ENCODE results near the gene CSTF3.
"Not testable (repeated sequence)": the region's sequence is repeated elsewhere in the genome, so short reads cannot be mapped to it uniquely, and the experiment has no call there.

The CSTF3 gene

GRCh38 chr11:33161120-33162005 lies at the start of gene CSTF3:
CSTF3 (minus strand) TSS chr11:33161480; CDS start chr11:33161325, 155 bp downstream.
- DNase-seq, result peak; percentile 85

GRCh38 chr11:33208150-33208549 lies 46.9 kb upstream of the CSTF3 start:
- DNase-seq, result no peak

- no peak for DNase-seq
These were observed 46.2 kb upstream of the CSTF3 start for GRCh38 chr11:33207408-33207985.

DNA sequence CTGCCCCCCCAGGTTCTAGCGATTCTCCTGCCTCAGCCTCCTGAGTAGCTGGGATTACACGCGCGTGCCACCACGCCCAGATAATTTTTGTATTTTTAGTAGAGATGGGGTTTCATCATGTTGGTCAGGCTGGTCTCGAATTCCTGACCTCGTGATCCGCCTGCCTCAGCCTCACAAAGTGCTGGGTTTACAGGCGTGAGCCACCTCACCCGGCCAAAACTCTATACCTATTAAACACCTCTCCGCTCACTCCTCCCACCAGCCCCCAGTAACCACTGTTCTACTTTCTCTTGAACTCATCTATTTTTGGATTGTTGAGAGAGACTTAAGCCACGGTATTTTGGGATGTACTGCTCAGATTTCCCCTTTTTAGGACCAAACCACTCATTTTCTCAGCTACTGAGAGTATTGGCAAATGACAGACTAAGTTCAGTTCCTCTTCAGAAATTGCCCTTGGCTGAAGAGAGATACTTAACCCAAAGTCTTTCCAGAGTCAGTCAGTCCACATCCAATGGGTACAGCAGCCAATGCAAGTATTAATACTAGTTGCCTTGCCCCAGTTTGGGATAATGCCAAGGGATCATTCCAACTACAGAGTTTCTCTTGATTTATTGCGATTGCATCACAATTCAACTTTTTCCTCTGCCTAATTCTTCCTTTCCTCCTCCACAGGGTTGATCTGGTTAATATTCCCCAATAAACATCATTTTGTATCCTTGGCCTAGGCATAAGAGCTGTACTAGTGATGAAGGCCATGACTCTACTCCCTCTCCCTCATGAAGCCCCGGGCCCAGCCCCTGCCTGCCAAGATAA lies 36.8 kb upstream of the CSTF3 start:
- DNase-seq, result peak; percentile 71

GRCh38 chr11:33195462-33196173 lies 34.3 kb upstream of the CSTF3 start:
- peak; percentile 17 for DNase-seq

- no peak for DNase-seq
These were observed 33.2 kb upstream of the CSTF3 start for GRCh38 chr11:33194455-33194854.

- no peak for DNase-seq
These were observed 30.2 kb upstream of the CSTF3 start for GRCh38 chr11:33191467-33191866.

DNA sequence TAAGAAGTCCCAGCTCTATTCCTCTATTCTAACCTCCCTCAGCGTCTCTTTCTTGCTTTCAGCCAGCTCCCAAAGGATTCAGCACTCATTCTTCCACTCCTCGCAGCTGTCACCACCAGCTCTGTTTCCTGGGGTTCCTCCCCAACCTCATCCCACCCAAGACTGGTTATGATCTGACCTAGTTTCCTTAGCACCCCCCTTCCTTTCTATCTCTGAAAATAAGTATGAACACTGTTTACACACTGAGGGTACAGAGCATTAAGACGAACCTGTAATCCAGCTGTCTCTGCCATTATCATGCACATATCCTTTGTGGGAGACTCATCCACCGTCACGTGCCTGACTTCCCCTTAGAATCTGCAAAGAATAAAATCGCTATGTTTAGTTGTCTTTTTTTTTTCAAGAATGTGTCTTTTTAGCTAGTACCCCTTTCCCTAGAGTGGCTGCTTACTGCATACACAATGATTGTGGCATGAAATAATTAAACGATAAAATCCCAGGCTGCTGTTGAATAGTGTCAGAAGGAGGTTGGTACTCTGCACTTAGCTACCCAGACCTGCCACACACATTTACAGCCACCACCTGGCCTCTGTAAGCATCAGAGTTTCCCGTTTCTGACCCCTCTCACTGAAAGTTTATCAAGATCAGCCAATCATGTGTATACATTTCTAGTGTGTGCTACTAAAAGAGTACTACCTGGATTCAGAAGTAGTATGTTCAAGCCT lies 26.9 kb upstream of the CSTF3 start:
- DNase-seq, result no peak

- no peak for DNase-seq
These were observed 24.5 kb upstream of the CSTF3 start for GRCh38 chr11:33185756-33186155.

DNA sequence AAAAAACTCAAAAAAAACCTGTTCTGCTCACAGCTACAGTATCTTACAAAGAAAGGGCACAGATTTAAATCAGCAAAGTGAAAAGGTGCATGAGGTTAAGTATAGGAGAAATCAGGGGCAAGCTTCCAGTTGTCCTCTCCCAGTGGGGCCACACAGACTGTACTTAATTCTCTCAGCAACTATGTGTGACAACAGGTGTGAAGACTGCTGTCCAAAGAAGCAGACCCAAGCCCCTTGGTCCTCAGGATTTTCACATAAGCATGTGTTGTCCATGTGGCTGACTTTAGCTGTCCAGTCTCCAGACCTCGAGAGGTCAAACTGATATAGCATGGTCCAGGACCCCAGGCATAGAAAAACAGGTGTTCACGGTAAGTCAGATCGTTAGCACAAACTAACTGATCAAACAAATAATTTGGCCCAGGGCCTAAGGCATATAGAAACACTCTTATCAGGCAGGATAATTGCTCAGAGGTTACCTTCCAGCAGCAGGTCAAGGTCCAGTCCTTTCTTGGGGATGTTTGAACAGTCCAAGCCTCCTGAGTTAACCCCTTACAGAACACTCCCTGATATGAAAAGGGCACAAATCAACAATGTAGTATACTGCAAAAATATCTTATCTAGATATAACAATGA lies 21.1 kb upstream of the CSTF3 start:
- no peak for DNase-seq

GRCh38 chr11:33179348-33179803 lies 18.1 kb upstream of the CSTF3 start:
- DNase-seq, result no peak

- no peak for DNase-seq
These were observed 17.3 kb upstream of the CSTF3 start for GRCh38 chr11:33178443-33179180.

DNA sequence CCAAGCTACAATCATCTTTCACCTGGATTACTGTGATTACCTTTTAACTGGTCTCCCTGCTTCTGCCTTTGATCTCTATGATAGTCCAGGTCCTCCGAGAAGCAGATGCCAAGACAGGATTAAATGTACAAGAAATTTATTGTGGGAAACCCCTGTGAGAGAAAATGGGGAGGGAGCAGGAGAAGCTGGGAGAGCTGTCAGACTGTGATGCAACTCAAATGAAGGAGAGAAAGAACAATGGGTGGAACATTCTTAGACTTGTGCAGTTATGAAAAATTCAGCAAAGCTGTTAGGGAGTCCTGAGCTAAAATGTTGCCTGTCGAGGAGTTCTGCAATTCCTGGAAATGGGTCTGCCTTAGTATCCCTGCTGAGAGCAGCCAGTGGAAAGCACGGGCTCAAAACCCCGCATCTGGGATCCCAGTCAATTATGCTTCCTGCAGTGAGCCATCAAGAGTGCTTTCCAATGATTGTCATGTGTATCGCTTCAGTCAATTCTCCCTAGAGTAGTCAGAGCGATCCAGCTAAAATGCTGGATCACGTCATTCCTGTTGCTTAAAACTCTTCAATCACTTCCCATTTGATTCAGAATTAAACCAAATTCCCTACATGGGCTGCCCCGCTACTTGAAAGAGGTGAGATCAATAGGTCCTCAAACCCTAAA lies 16.5 kb upstream of the CSTF3 start:
- no peak for DNase-seq

- DNase-seq, result not testable (repeated sequence)
These were observed 15.5 kb upstream of the CSTF3 start for GRCh38 chr11:33176760-33177159.

DNA sequence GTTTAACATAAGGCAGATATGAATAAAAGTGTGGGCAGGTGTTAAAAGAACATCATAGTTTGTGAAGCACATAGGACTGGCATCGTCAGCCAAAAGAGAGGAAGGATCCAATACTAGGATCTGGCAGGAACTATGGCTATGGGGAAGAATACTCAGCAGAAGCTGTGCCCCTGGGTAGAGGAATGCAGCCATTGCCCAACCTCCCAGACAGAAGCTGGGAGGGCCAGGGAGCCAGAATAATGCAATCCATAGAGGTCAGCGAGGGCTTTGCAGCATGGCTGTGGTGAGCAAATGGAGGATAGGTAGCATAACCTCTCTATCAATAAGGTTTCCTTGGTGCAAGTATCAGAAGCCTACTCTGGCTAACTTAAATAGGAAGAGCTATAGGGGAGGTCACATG lies 11.7 kb upstream of the CSTF3 start:
- DNase-seq, result no peak

DNA sequence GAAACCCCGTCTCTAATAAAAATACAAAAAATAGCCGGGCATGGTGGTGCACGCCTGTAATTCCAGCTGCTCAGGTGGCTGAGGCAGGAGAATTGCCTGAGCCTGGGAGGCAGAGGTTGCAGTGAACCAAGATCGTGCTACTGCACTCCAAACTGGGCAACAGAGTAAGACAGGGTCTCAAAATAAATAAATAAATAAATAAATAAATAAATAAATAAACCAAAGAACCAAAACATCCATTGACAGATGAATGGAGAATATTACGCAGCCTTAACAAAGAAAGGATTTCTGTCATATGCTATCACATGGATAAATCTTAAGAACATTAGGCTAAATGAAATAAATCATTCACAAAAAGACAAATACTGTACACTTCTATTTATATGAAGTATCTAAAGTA lies 11.1 kb upstream of the CSTF3 start:
- DNase-seq, result no peak

- no peak for DNase-seq
These were observed 10.0 kb upstream of the CSTF3 start for GRCh38 chr11:33171251-33171650.

- no peak for DNase-seq
These were observed 7.5 kb upstream of the CSTF3 start for GRCh38 chr11:33168709-33169200.

DNA sequence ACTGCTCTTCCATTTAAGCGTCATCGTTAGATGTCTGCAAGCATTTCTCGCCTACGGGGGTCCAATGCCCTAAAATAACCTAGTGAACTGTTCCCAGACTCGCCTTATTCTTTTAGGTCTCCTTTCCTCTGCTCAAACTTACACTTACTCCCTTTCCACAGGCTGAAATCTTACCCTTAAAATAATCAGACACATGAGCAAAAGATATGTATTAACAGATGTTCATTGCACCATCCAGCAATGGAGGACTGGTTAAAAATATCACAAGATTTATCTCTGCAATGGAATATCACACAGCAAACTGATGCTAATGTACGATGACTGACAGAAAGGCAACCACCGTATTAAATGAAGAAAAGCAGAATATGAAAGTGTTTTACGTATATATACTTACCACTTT lies 1.6 kb upstream of the CSTF3 start:
- DNase-seq, result no peak

- no peak for DNase-seq
These were observed 693 bp downstream of the CSTF3 start for GRCh38 chr11:33160587-33160986.
